ENCODE data around the gene NMBR.
A peak's percentile ranks its signal among the peaks of the same experiment; 100 is the strongest.
"Not testable (repeated sequence)": the region's sequence is repeated elsewhere in the genome, so short reads cannot be mapped to it uniquely, and the experiment has no call there.

Gene NMBR

GRCh38 chr6:142071981-142072380 lies 74.9 kb downstream of the NMBR start:
- H3K27me3 ChIP-seq (replicated peaks; ENCODE audit: control insufficient read depth, insufficient read depth, low read length) = no peaks in the 10 kb centered on the region
- no peaks in the 10 kb centered on the region for H3K36me3 ChIP-seq (ENCODE audit: control insufficient read depth, insufficient read depth, low read length)
- peak; percentile 4 for TF ChIP-seq CTCF (IDR thresholded peaks at IDR 0.05; ENCODE audit: insufficient read depth, low read length, poor library complexity, severe bottlenecking)
- no peak for DNase-seq (ENCODE audit: extremely low read depth, insufficient read length)
- H3K4me3 ChIP-seq (replicated peaks; ENCODE audit: low read depth, low read length) = no peak overlapping the region

GRCh38 chr6:142068416-142068815 lies 78.5 kb downstream of the NMBR start:
- no peak for DNase-seq (ENCODE audit: extremely low read depth, insufficient read length)
- TF ChIP-seq CTCF (IDR thresholded peaks at IDR 0.05; ENCODE audit: insufficient read depth, low read length, poor library complexity, severe bottlenecking) = no peak
- H3K36me3 ChIP-seq (ENCODE audit: control insufficient read depth, insufficient read depth, low read length) = no peaks in the 10 kb centered on the region
- no peak overlapping the region for H3K4me3 ChIP-seq (replicated peaks; ENCODE audit: low read depth, low read length)
- no peaks in the 10 kb centered on the region for H3K27me3 ChIP-seq (replicated peaks; ENCODE audit: control insufficient read depth, insufficient read depth, low read length)

GRCh38 chr6:142062861-142063260 lies 84.1 kb downstream of the NMBR start:
- H3K36me3 ChIP-seq (ENCODE audit: control insufficient read depth, insufficient read depth, low read length); DNase-seq (ENCODE audit: extremely low read depth, insufficient read length); H3K4me3 ChIP-seq (replicated peaks; ENCODE audit: low read depth, low read length); H3K27me3 ChIP-seq (replicated peaks; ENCODE audit: control insufficient read depth, insufficient read depth, low read length): not testable (repeated sequence)

- H3K4me3 ChIP-seq (replicated peaks; ENCODE audit: low read depth, low read length) = no peak overlapping the region
- no peak for TF ChIP-seq CTCF (IDR thresholded peaks at IDR 0.05; ENCODE audit: insufficient read depth, low read length, poor library complexity, severe bottlenecking)
- no peaks in the 10 kb centered on the region for H3K27me3 ChIP-seq (replicated peaks; ENCODE audit: control insufficient read depth, insufficient read depth, low read length)
- no peak for DNase-seq (ENCODE audit: extremely low read depth, insufficient read length)
- no peaks in the 10 kb centered on the region for H3K36me3 ChIP-seq (ENCODE audit: control insufficient read depth, insufficient read depth, low read length)
Observed at GRCh38 chr6:142058551-142059290, 88.2 kb downstream of the NMBR start.

GRCh38 chr6:142055219-142055618 lies 91.7 kb downstream of the NMBR start:
- Histone ChIP-seq H3K4me3 (replicated peaks; ENCODE audit: low read depth, low read length) (no peak overlapping the region), H3K36me3 (ENCODE audit: control insufficient read depth, insufficient read depth, low read length) (no peaks in the 10 kb centered on the region), H3K27me3 (replicated peaks; ENCODE audit: control insufficient read depth, insufficient read depth, low read length) (no peaks in the 10 kb centered on the region)
- TF ChIP-seq CTCF (IDR thresholded peaks at IDR 0.05; ENCODE audit: insufficient read depth, low read length, poor library complexity, severe bottlenecking) = no peak
- DNase-seq (ENCODE audit: extremely low read depth, insufficient read length) = no peak

- no peak overlapping the region for H3K4me3 ChIP-seq (replicated peaks; ENCODE audit: low read depth, low read length)
- no peaks in the 10 kb centered on the region for H3K27me3 ChIP-seq (replicated peaks; ENCODE audit: control insufficient read depth, insufficient read depth, low read length)
- no peaks in the 10 kb centered on the region for H3K36me3 ChIP-seq (ENCODE audit: control insufficient read depth, insufficient read depth, low read length)
- DNase-seq (ENCODE audit: extremely low read depth, insufficient read length) = no peak
- no peak for TF ChIP-seq CTCF (IDR thresholded peaks at IDR 0.05; ENCODE audit: insufficient read depth, low read length, poor library complexity, severe bottlenecking)
Observed at GRCh38 chr6:142051404-142051803, 95.5 kb downstream of the NMBR start.

All from GM06990 (cell line).